HG03039 (cell line): ENCODE data around the gene PLA2G2A.

Experiments used
- ATAC-seq: cut with Tn5 transposase; IDR thresholded peaks from one replicate; pipeline ENCODE4 v1.9.1; 2021; ENCODE audit warnings: mild to moderate bottlenecking, moderate library complexity; ENCODE audit not compliant: unreplicated experiment

The PLA2G2A gene

GRCh38 chr1:19974822-19975416, 4.5 kb downstream of the PLA2G2A start:
- ATAC-seq, result no peak

DNA sequence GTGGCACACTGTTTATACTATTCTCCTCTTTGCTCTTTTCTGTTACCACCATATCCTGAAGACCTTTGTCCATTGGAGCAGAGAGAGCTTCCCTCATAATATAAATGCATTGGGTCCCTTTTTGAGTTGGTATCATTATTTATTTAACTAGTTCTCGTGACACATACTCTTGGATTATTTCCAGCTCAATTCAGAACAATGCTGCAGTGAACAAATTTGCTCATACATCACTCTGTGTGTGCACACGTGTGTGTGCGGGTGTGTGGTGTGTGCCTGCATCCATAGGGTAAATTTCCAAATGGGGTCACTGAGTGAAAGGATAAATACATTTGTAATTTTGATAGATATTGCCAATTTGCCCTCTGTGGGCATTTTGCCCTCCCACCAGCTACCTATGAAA, 5.8 kb downstream of the PLA2G2A start:
- no peak for ATAC-seq

GRCh38 chr1:19971664-19972063, 7.8 kb downstream of the PLA2G2A start:
- no peak for ATAC-seq

- no peak for ATAC-seq
Measured at GRCh38 chr1:19969898-19970660, 9.3 kb downstream of the PLA2G2A start.

- ATAC-seq, result no peak
Measured at GRCh38 chr1:19967808-19968207, 11.6 kb downstream of the PLA2G2A start.

GRCh38 chr1:19964542-19964941, 14.9 kb downstream of the PLA2G2A start:
- no peak for ATAC-seq

- ATAC-seq, result no peak
Measured at GRCh38 chr1:19963636-19964035, 15.8 kb downstream of the PLA2G2A start.

GRCh38 chr1:19960591-19960990, 18.8 kb downstream of the PLA2G2A start:
- no peak for ATAC-seq

DNA sequence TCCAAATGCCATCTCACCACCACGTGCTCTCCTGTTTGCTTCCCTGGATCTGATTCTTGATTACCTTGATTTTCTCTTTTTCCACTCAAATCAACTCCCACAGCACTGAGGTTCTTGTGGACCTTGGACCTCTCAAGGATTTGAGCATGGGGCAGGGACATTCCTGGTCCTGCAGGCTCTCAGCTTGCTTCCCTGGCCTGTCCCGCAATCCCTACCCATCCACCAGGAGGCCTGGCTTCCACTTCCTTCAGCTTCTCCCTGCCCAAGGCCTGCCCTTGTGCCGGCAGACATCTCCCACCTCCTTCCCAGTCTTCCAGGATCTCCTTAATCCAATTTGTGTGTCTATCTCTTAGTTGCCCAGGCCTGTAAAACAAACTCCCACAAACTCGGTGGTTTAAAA, 21.6 kb downstream of the PLA2G2A start:
- ATAC-seq, result no peak

DNA sequence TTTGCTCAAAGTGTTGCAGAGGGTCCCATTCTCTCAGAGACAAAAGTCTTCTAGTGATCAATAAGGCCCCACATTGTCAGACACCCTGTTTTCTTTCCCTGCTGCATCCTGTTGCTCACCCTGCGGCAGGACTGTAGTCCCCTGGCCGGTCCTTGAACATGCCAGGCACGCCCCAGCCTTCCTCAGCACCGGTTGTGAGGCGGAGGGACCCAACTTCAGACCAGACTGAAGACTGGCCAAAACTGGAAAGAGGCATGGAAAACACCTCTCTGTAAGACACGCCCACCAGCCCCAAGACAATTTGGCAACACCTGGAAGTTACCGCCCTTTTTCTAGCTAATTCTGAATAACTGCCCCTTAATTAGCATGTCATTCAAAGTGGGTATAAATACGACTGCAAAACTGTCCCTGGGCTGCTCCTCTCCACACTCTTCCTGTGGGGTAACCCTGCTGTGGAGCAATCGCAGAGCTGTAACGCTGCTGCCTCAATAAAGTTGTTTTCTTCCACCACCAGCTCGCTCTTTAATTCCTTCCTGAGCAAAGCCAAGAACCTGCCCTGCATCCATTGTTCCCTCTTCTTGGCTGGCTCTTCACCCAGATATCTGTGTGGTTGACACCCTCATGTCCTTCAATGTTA, 23.8 kb downstream of the PLA2G2A start:
- no peak for ATAC-seq

GRCh38 chr1:19954059-19954458, 25.4 kb downstream of the PLA2G2A start:
- no peak for ATAC-seq

DNA sequence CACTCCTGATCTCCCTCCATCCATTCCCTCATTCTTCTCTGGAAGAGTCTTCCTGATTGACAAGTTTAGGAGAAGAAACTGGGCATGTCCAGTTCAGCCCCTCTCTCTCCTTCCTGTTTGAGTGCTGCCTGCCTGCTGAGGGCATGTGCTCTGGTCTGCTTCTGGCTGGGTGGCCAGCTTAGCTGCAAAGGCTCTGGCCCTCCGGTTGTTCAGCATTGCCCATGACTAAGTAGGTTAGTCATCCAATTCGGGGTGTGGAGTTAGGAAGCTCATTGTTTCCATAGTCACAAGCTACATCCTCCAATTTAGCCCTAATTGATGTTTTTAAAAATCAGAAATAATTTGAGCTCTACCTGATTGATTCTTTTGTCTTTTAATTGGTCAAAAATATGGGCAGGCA, 30.4 kb downstream of the PLA2G2A start:
- ATAC-seq, result no peak

DNA sequence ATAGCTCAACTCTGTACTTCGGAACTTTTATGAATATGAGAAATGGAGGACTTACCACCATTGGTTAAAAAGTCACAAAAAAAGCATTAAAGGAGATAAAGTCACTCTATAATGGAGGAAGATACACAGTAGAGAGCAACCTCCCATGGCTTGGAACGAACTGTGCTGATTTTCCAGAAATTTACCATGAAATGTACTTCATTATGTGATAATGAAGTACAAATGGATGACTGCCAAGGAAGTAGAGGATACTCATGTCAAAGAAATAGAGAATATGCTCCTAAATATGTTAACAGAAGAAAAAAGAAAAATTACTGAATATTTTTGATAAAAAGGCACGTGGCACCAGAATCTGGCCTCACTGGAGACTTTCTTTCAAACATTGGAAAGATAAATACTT, 32.4 kb downstream of the PLA2G2A start:
- no peak for ATAC-seq

- ATAC-seq, result no peak
Measured at GRCh38 chr1:19946331-19946751, 33.1 kb downstream of the PLA2G2A start.

- no peak for ATAC-seq
Measured at GRCh38 chr1:19945914-19946313, 33.5 kb downstream of the PLA2G2A start.

- ATAC-seq, result no peak
Measured at GRCh38 chr1:19942657-19943056, 36.8 kb downstream of the PLA2G2A start.

- ATAC-seq, result no peak
Measured at GRCh38 chr1:19942088-19942487, 37.3 kb downstream of the PLA2G2A start.

DNA sequence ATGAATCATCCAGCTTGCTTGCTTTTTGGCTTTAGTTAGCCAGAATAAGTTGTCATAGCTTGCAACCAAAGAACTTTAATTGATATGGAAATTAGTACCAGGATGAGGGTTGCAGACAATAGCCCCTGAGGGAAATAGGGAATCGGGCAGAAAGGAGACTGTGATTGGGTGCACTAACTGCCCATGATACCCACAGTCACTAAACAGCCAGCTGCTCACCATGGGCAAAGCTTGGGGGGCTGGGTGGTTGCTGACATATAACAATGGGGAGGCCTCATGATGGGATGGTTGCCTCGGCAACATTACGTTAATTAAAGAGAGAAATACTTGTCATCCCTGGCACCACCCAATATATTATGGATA, 38.2 kb downstream of the PLA2G2A start:
- no peak for ATAC-seq

DNA sequence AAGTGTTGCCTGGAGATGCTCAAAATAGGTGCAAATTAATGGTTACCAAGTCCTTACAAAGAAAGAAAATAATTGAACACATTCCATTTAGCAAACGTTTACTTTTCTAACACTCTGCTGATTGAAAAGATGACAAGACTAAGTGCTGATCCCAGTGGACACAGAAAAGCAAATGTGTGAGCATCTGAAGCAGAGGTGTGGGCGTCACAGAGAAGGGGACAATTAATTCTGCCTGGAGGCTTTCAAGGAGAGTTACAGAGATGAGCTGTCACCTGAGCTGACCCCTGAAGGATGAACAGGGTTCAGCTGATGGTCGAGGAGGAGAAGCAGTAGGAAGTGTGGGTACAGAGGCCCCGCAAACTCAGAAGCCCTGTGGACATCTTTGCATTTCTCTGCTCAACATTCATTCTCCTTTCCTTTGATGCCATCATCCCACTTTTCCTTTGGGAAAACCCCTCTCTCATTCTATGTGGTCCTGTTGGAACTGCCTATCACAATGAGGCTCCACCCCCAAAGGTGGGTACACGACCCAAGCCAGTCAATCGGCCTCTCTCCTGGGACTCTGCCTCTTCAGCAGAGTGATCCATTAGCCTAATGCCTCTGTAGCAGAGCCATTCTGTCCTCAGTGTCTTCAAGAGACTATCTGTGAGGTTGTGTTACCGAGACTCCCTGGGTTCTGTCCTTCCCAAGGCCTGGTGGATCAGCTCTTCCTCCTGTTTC, 38.8 kb downstream of the PLA2G2A start:
- ATAC-seq, result no peak

DNA sequence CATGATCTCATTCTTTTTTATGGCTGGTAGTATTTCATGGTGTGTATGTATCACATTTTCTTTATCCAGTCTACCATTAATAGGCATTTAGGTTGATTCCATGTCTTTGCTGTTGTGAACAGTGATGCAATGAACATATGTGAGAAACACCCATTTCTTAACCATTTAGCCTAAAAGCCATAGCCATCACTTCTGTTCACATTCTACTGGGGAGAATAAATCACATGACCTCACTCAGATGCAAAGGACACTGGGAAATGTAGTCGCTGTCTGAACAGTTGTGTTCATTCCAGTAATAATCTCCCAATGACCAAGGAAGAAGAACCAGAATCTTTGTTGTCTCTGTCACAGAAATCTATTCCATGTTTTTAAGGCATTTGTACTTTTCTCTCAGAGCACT, 40.9 kb downstream of the PLA2G2A start:
- no peak for ATAC-seq

DNA sequence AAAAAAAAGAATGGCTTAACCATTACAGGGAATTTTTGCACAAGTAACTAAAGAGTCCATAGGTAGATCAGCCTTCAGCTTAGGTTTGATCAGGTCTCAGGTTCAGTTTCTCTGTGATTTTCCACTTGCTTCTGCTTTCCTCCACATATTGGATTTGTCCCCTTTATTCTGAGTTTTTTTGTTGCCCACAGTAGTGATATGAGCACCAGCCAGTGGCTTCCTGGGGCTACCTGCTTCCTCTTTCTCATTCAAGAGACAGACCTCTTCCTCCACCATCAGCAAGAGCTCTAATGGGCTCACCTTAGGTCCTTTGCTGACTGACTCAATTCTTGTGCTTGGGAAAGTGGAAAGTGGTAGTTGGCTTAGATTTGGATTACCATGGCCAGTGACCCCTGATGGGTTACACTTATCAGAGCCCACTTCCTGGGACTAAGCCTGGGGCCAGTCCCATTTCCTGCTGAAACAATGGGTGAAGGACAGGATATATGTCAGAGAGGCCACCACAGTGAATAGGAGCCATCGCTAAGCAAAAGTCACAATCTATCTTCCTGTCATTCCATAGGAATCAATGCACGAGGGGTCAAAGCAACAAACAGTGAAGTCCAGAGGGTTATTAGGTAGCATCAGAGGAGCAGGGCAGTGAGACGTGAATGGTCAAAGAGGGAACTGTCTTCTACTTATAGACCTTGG, 43.2 kb downstream of the PLA2G2A start:
- no peak for ATAC-seq
